GM23248 (cell line): ENCODE results near the gene PAPPA2.

Experiments
- EZH2 ChIP-seq: fragments of 200-600 bp; sonication (generic); IDR thresholded peaks from 2 replicates; pipeline ENCODE4 v1.6.1; 2018; ENCODE audit warnings: antibody characterized with exemption, mild to moderate bottlenecking; ENCODE audit not compliant: insufficient read depth, poor library complexity, severe bottlenecking
- EZH2phosphoT487 ChIP-seq: fragments of 200-600 bp; sonication (generic); IDR thresholded peaks from 2 replicates; pipeline ENCODE4 v1.6.1; 2018; ENCODE audit warnings: antibody characterized with exemption, moderate library complexity, mild to moderate bottlenecking, low read depth; ENCODE audit not compliant: insufficient read depth

DNA sequence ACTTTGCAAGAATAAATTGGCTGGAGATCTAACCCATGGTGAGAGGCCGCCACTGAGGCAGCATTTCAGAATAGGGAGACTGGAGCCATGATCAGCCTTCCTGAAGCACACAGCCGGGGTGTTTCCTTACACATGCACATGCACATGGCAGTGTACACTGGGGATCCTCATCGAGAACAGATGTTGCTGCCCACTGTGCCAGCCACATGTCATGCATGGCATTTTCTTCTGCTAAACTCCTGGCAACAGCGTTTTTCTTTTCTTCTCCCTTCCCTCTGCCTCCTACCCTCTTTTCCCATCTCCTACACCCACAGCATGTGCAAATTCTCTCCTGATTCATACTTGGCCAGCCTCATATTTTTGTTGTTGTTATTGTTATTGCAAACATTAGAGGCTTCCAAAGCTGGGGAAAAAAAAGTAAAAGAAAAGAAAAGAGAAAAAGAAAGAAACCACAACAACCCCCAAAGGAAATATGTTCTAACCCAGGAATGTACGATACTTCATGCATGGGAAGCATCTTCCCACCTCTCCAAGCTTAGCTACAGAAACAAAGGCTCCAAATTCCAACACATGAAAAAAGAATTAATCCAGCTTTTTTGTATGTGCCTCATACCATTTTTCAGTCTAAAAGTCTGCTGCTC, 357.5 kb downstream of the PAPPA2 start:
- TF ChIP-seq EZH2phosphoT487 (no peak), EZH2 (no peak)
